ENCODE results near the gene TMEM158.
A peak's percentile ranks its signal among the peaks of the same experiment; 100 is the strongest.

The TMEM158 gene

DNA sequence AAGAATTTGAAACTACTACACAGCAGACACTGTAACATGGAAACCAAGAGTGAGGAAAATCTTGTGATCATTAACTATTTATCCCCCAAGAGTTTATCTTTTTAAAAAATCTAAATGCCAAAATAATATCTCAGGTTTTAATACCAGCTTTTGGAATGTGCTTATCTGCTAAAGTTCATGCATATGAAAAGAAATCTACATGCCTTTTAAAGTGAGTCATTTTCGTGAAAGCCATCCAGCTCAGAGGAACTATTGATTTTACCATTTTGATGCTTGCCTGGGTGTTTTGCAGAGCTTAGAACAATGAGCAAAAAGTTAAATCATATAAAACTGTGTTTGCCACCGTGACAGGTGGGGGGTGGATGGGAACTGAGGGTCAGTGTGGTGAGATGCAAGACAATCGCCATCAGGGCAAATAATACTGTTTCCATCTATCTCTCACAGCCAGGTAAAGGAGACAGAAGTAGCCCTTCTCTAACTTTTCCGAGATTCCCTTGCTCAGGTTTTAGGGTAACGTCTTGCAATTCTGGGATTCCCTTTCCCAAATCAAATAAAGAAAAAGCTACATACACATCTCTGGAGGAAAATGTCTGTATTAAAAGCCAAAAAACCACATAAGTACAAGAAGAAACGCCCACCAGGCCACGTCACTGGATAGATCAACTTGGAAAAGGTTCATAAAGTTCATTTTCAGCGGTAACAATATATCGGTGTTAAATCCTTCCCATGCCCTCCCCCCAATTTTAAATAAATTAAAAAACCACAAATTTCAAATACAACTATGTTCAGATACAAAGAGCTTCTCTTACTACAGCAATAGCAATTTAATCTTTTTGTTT, 2.0 kb downstream of the TMEM158 start:
- no peak for DNase-seq
- TF ChIP-seq POLR2A (IDR thresholded peaks at IDR 0.05; ENCODE audit: low read length), result no peak
- TF ChIP-seq GATA1 (IDR thresholded peaks at IDR 0.05; ENCODE audit: low read depth, low read length), result no peak

DNA sequence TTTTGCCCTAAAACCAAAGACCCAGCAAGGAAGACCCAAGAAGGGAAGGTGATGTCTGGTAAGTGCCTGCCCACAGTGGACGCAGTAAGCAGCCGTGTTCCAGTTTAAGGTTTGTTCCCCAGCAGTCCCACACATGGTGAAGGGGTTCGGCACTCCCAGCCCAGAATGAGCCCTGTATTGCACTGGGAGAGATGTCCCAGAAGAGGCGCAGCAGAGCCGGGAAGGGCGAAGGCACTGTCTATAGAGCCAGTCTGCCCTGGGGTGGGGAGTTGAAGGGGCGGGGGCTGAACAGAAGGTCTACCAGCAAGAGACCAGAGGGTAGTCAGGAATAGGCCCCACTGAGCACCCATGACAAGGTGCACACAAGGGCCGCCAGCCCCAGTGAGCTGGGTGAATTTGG, 6.4 kb downstream of the TMEM158 start:
- TF ChIP-seq POLR2A (IDR thresholded peaks at IDR 0.05; ENCODE audit: low read length) (no peak), GATA1 (IDR thresholded peaks at IDR 0.05; ENCODE audit: low read depth, low read length) (no peak)
- no peak for DNase-seq

DNA sequence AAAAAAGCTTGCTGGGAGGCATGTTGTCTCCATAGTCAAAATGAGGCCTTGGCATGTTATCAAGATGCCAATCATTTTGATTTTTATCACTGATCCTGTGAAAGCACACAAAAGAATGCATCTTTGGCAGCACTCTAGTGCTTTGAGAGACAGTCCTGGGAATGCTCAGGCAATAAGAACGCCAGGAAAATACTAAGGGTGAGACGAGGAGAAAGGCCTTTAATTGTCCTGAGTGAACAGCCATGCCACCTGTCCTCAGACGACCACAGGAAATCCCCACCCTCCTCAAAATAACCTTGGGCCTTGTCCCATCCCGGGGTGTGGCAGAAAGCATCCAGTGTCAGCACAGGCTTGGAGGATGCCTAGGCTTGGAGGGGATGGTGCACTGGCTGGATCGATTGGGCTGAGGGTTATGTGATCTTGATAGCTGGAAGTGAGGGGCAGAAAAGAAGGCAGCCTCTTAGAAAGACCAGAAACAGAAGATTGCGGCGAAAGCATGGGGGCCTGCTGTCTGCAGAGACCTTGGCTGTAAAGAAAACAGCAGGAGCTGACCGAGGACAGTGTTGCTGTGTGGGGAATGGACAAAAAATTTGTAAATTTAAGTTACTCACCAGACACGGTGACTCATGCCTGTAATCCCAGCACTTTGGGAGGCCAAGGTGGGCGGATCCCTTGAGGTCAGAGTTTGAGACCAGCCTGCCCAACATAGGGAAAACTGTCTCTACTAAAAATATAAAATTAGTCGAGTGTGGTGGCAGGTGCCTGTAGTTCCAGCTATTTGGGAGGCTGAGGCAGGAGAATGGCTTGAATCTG, 7.3 kb downstream of the TMEM158 start:
- peak in 1 of 2 experiments; percentile 7 for DNase-seq
- TF ChIP-seq POLR2A (IDR thresholded peaks at IDR 0.05; ENCODE audit: low read length) (no peak), GATA1 (IDR thresholded peaks at IDR 0.05; ENCODE audit: low read depth, low read length) (no peak)

DNA sequence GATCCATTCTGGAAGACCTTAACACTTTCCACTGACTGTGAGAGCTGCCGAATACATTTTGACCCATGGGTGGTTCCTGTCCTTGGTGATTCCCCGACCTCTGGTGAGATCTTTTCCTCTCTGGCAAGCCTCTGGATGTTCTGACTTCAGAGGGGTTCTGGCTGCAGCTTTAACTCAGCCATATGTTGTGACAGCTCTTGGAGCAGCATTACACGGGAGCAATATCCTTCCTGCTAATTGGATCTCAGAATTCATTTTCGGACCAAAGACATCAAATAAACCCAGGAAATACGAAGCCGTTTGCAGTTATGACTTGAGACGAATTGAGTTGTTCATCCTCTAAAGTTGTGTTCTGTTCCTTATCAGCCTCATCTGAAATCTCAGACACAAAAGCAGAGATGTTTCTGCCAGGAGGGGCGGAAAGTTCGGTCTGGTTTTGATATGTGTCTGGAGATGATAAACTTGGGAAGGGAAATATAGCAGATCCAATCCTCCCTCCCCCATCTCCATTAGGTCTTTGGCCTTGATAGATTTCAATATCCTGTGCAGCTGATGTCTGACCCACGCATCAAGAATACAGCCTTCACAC, 10.0 kb downstream of the TMEM158 start:
- no peak for DNase-seq
- TF ChIP-seq POLR2A (IDR thresholded peaks at IDR 0.05; ENCODE audit: low read length), result no peak
- TF ChIP-seq GATA1 (IDR thresholded peaks at IDR 0.05; ENCODE audit: low read depth, low read length), result no peak

DNA sequence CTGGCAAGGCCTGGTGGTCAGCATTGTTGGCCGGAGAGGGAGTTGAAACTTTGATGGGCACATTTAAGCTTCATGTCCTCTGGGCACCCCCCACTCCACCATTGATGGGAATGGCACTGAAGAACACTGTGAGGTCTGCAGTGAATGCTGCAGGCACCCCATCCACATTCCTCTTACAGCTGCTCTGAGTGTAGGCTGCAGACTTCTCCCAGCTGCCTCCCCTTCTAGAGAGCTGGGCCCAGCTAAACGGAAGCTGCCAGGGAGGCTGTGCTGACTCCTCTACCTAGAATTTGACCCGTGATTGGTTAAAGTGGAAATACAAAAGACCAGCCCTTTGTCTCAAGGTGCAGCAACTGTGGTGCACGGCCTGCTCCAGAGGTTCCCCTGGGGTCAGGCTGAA, 10.6 kb downstream of the TMEM158 start:
- TF ChIP-seq POLR2A (IDR thresholded peaks at IDR 0.05; ENCODE audit: low read length), result no peak
- no peak for TF ChIP-seq GATA1 (IDR thresholded peaks at IDR 0.05; ENCODE audit: low read depth, low read length)
- DNase-seq, result no peak

DNA sequence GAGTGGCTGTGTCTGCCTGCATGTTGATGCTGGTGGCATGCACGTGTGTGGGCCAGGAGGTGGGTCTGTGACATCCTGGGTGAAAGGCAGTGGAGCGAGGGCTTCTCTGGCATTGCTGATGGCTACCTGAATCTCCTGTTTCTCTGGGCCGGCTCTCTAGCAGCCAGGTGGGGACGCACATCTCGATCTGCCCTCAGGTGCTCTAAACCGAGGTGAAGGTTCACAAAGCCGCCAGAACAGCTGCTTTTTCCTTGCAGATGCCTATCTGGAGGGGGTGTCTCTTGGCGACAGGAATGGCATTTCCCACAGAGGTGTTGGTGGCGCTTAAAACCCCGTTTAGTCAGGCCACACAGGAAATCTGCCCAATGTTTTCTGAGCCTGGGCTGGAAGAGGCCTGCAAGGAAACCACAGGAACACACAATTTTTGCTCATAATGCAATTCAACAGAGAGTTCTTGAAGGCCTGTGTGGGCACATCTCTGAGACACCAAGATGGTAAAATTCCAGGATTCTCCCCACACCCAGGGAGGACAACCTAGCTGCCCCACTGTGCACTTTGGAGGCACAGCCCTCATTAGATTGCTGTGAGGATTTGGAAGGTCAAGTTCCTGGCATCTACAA, 11.9 kb downstream of the TMEM158 start:
- DNase-seq, result no peak
- no peak for TF ChIP-seq POLR2A (IDR thresholded peaks at IDR 0.05; ENCODE audit: low read length)
- TF ChIP-seq GATA1 (IDR thresholded peaks at IDR 0.05; ENCODE audit: low read depth, low read length), result no peak

DNA sequence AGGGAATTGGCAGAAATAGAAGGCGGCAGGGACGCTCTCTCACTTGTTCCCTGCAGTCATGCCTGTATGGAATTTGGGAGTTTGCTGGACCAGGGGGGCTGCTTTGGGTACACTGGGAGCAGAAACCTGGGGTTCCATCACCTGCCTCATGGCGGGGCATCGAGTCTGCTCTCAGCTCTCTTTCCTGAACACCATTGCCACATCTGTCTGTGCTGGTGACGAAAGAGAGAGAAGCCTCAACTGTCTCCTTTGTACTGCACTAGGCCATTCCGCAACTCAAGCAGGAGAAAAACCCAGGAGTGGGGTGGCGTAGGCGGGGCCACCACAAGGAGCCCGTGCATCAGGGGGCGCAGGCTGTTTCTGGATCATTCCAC, 14.0 kb downstream of the TMEM158 start:
- TF ChIP-seq POLR2A (IDR thresholded peaks at IDR 0.05; ENCODE audit: low read length), result no peak
- TF ChIP-seq GATA1 (IDR thresholded peaks at IDR 0.05; ENCODE audit: low read depth, low read length), result no peak
- DNase-seq, result no peak

DNA sequence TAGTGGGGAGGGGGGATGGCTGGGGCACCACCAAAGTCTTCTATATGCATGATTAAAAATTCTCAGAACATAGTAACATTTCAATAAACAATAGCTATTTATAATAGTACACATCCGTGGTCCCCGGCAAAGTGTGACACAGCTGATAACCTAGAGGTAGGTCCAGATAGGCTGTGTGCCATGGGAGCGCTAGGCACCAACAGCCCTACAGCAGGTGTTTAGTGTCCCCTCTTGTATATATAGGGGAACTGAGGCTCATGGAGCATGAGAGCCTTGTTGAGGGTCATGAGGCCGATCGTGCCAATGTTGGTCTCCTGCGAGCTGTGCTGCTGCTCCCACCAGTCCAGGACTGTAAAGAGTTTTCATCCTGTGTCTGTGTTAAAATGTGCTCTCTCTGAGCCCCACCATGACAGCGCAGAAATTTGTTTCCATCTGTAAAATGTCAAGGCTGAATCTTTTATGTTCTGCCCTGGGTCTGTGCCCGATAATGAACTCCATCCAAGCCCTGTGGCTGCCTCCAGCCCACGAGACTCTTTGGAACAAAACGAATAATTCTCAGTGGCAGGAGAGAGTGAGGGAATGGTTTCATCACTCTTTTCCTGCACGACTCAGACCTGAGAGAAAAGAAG, 14.5 kb downstream of the TMEM158 start:
- TF ChIP-seq POLR2A (IDR thresholded peaks at IDR 0.05; ENCODE audit: low read length), result no peak
- TF ChIP-seq GATA1 (IDR thresholded peaks at IDR 0.05; ENCODE audit: low read depth, low read length), result no peak
- no peak for DNase-seq

DNA sequence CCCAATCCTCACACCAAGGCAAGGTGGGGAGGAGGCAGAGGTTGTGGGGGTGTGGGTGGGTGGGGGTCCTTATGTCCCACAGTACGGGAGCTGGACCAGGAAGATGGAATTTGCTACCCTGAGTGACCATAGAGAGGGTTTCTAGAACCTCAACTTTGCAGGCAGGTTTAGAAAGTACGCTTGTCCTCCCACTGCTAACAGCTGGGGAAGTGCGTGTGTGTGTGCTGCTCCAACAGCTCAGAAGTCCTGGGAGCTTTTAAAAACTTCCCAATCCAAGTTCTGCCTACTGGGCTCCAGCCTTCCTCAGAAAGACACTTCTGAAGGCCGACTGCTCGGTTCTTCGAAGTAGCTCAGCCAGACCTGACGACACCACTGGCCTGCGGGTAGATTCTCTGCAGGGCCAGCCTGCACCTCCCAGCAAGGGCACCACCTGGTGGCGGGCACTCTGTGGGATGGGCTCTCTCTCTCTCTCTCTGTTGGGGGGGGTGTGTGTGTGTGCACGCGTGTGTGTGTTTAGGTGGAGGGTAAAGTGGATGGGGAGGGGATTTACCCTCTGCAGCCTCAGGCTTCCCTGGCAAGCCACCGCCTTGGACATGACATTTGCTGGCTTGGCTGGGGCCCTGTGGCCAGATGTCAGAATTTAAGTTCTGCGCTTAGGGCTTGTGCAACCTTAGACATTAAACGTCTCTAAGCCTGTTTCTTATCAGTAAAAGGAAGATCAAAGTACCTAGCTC, 15.6 kb downstream of the TMEM158 start:
- TF ChIP-seq POLR2A (IDR thresholded peaks at IDR 0.05; ENCODE audit: low read length), result no peak
- no peak for TF ChIP-seq GATA1 (IDR thresholded peaks at IDR 0.05; ENCODE audit: low read depth, low read length)
- peak; percentile 76 to 80 for DNase-seq

DNA sequence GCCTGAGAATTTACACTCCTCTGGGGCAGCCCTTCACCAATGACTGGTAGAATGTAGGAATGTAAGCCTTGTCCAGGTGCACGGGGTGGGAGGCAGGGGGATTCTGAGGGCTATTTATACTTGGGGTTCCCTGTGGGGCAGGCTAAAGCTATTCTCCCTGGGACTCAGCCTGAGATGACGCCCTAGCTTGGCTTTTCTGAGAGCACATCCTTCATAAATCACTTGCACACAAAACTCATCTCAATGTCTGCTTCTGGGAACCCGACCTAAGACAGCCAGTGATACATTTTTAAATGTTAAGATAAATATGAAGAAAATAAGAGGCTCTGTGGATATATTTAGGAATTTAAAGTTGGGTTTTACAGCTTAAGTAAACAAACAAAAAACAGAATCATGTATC, 16.6 kb downstream of the TMEM158 start:
- TF ChIP-seq POLR2A (IDR thresholded peaks at IDR 0.05; ENCODE audit: low read length) (no peak), GATA1 (IDR thresholded peaks at IDR 0.05; ENCODE audit: low read depth, low read length) (no peak)
- no peak for DNase-seq

DNA sequence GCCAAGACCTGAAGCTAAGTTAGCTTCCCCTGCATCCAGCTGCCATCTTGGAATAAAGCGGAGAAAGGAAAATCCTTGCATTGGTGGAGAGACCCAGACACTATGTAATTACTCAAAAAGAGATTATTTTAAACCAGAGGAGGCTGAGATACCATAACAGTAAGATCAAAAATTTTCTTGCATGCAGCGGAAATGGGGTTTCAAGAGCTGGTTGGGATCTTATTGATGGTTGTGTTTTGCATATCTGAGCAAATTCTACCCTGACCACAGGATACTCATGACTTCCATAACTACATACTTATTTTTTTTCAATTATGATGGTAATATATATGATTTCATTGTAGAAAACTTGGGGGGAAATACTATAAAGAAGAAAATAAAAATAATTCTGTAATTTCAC, 17.5 kb downstream of the TMEM158 start:
- no peak for DNase-seq
- TF ChIP-seq POLR2A (IDR thresholded peaks at IDR 0.05; ENCODE audit: low read length), result no peak
- no peak for TF ChIP-seq GATA1 (IDR thresholded peaks at IDR 0.05; ENCODE audit: low read depth, low read length)

DNA sequence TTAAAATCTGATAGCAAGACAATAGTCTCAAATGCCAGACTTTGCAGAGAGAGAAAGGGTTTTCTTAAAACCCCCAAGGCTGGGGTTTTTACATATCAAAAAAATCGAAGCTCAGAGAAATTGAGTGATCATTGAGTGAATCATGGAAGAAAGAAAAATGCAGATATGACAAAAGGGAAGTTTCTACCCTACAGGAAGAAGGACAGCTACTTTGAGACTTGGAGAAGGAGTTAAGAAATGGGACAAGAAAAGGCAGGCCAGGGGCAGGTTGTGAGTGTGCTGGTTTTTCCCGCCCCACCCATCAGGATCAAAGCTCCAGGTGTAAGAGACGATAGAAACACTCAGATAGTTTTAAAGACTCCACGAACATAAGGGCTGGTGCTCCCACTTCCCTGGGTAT, 18.6 kb downstream of the TMEM158 start:
- TF ChIP-seq GATA1 (IDR thresholded peaks at IDR 0.05; ENCODE audit: low read depth, low read length), result no peak
- no peak for TF ChIP-seq POLR2A (IDR thresholded peaks at IDR 0.05; ENCODE audit: low read length)
- DNase-seq, result no peak

DNA sequence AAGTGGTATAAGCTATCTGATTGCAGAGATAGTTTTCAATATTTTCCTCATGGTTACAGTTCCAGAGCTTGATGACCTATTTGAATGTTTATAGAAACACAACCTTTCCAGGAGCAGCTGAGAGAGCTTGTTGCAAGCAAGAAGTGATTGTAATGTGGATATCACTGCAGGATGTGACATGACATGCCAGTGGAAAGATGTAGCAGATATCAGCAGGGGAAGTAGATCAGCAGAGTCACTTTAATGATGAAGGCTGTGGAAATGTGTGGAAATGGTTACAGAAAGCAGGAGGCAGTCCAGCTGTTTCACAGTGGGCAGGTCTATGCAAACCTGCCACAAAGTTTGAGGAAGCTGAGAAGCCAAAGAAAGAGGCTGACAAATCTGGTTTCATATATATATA, 21.0 kb downstream of the TMEM158 start:
- TF ChIP-seq POLR2A (IDR thresholded peaks at IDR 0.05; ENCODE audit: low read length) (no peak), GATA1 (IDR thresholded peaks at IDR 0.05; ENCODE audit: low read depth, low read length) (no peak)
- DNase-seq, result no peak

Data from erythroblast (primary cell).